HEK293 (cell line): Measurements from ENCODE around the gene OR5J2.

ENCODE experiments used
- BCL11A ChIP-seq: fragments of 450-650 bp; formaldehyde crosslinking; IDR thresholded peaks from 2 replicates; pipeline ENCODE4 v1.5.1; 2016; ENCODE audit warnings: low read depth, missing biosample characterization, missing genetic modification characterization
- CTCF ChIP-seq: fragments of 450-650 bp; formaldehyde crosslinking; IDR thresholded peaks from 2 replicates; pipeline ENCODE4 v1.5.1; 2016; ENCODE audit warnings: missing biosample characterization, missing genetic modification characterization
- KLF10 ChIP-seq: fragments of 450-650 bp; IDR thresholded peaks from 2 replicates; pipeline ENCODE4 v1.5.1; 2018; ENCODE audit warnings: missing biosample characterization, mild to moderate bottlenecking, missing genetic modification characterization
- REST ChIP-seq: fragments of 450-650 bp; formaldehyde crosslinking; IDR thresholded peaks from 2 replicates; pipeline ENCODE4 v1.5.1; 2016; ENCODE audit warnings: missing biosample characterization, missing genetic modification characterization
- TCF7L2 ChIP-seq: IDR thresholded peaks from 2 replicates; pipeline ENCODE4 v1.6.1; 2011; ENCODE audit warnings: low read depth, mild to moderate bottlenecking, inconsistent platforms, low read length, moderate library complexity, borderline replicate concordance
- ZNF2 ChIP-seq: fragments of 450-650 bp; formaldehyde crosslinking; IDR thresholded peaks from 2 replicates; pipeline ENCODE4 v1.5.1; 2016; ENCODE audit warnings: missing biosample characterization, missing genetic modification characterization
- ZNF239 ChIP-seq: fragments of 450-650 bp; formaldehyde crosslinking; IDR thresholded peaks from 2 replicates; pipeline ENCODE4 v1.5.1; 2016; ENCODE audit warnings: missing biosample characterization, missing genetic modification characterization
- ZNF324 ChIP-seq: fragments of 450-650 bp; formaldehyde crosslinking; IDR thresholded peaks from 2 replicates; pipeline ENCODE4 v1.5.1; 2016; ENCODE audit warnings: missing biosample characterization, missing genetic modification characterization
- ZNF558 ChIP-seq: fragments of 450-650 bp; formaldehyde crosslinking; IDR thresholded peaks from 2 replicates; pipeline ENCODE4 v1.5.1; 2016; ENCODE audit warnings: missing biosample characterization, missing genetic modification characterization
- ZNF704 ChIP-seq: fragments of 450-650 bp; formaldehyde crosslinking; IDR thresholded peaks from 2 replicates; pipeline ENCODE4 v1.5.1; 2016; ENCODE audit warnings: missing biosample characterization, missing genetic modification characterization
- TF ChIP-seq, protein P1 (sequence below): fragments of 450-650 bp; formaldehyde crosslinking; IDR thresholded peaks from 2 replicates; pipeline ENCODE4 v1.5.1; 2016; ENCODE audit warnings: missing biosample characterization, missing genetic modification characterization

DNA sequence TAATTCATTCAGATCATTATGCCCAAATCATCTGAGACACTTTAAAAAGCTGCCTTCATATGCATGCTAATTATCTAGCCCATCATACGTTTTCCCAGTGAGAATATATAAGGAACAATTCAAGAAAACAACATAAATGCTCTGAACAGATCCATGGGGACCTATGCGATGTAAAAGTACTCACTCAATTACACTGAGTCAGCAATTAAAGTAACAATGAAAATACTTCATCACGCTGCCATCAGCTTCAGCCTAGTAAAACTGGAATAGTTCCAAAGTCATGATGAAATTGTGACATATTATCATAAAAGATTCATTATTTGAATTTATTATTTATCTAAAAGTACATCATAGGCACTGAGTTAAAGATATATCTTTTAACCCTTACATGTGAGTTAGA is 12.6 kb upstream of the OR5J2 start:
- no peak for TF ChIP-seq CTCF (tag by site-specific recombination)
- TF ChIP-seq ZNF704 (tag by site-specific recombination), result no peak
- no peak for TF ChIP-seq ZNF239 (tag by site-specific recombination)
- TF ChIP-seq TCF7L2, result no peak
- no peak for TF ChIP-seq ZNF558 (tag by site-specific recombination)
- no peak for TF ChIP-seq ZNF324 (tag by site-specific recombination)
- no peak for TF ChIP-seq REST (tag by site-specific recombination)
- TF ChIP-seq, protein P1, sequence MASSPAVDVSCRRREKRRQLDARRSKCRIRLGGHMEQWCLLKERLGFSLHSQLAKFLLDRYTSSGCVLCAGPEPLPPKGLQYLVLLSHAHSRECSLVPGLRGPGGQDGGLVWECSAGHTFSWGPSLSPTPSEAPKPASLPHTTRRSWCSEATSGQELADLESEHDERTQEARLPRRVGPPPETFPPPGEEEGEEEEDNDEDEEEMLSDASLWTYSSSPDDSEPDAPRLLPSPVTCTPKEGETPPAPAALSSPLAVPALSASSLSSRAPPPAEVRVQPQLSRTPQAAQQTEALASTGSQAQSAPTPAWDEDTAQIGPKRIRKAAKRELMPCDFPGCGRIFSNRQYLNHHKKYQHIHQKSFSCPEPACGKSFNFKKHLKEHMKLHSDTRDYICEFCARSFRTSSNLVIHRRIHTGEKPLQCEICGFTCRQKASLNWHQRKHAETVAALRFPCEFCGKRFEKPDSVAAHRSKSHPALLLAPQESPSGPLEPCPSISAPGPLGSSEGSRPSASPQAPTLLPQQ (tag by site-specific recombination), result no peak
- TF ChIP-seq ZNF2, result no peak
- no peak for TF ChIP-seq BCL11A
- TF ChIP-seq KLF10 (tag by site-specific recombination), result no peak
